GM18870 (cell line): ENCODE data around the gene JOSD2.

Experiments used
- ATAC-seq: cut with Tn5 transposase; IDR thresholded peaks from one replicate; pipeline ENCODE4 v1.9.1; 2021; ENCODE audit warnings: moderate library complexity; ENCODE audit not compliant: unreplicated experiment

Gene JOSD2

DNA sequence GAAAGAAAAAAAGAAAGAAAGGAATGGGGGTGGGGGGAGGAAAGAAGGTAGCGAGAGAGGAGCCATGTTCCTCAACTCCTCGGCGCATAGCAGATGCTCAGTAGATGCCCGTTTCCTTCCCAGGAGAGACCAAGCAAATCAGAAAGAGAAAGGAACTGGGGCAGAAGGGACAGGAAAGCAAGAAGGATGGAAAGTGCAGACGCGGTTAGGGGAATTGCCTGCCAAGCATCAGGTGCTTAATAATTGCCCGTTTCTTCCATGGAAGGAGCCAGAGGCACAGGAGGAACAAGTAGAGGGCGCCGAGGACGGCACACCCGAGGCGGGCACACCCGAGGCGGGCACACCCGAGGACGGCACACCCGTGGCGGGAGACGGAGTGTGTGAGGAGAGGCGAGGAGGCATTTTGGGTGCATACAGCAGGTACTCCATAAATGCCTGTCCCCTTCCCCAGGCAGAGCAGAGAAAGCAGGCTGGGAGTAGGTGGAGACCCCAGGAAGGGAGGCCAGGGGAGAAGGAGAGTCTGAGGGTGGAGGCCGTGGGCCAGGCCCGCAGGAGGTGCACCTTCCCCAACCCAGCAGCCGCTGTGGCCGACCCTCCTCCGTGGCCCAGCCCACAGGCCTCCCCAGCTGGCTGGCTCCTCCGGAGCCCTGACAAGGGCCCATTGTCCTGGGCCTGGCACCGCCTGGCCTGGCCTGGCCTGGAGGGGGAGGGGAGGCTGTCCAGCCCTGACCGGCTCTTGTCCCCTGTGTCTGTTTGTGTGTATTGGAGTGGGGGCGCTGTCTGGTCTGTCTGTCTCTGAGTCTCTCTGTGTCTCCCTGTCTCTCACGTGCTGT, 14.6 kb downstream of the JOSD2 start:
- no peak for ATAC-seq

DNA sequence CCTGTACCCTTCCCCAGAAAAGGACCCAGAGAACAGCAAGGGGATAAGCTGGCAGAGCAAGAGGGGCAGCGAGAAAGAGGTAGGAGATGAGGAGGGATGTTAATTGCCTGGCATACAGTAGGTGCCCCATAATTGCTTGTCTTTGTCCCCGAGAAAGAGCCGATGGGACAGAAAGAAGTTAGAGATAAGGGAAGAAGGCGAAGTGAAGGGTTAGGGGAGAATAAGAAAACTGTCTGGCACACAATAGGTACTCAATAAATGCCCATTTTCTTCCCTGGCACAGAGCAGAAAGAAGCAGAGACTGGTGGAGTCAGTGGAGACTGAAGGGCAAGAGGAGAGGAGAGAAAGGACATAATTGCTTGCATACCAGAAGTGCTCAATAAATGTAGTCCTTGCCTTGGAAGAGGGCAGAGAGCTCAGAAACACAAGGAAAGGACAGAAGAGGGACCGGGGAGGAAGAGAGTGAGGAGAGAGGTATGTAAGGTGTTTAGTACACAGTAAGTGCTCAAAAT, 15.9 kb downstream of the JOSD2 start:
- ATAC-seq, result no peak

DNA sequence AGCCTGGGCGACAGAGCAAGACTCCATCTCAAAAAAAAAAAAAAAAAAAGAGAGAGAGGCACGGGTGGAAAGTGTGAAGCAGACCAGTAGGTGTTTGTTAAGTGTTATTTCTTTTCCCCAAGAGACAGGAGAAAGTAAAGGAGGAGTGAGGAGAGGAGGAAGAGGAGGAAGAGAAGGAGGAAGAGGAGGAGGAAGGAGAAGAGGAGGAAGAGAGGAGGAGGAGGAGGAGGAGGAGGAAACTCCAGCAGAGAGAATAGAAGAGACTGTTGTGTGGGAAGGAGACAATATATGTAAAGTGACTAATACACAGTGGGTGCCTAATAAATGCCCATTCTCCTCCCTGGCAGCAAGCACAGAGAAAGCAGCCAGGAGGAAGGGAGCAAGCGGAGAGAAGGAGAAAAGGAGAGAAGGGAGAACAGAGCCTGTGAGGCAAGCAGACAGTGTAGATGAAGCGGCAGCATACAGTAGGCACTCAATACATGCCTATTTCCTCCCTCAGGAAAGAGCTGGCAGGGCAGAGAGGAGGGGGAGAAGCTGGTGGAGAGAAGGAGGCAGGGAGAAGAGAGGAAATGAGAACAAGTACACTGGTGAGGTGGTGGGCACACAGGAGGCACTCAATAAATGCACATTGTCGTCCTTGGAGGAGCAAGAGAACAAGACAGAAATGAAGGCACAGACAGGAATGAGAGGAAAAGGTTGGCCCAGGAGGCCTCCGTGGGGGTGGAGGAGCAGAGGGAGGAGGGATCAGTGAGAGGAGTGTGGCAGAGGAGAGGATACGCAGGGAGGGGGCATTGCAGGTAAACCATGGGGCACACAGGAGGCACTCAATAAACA, 16.6 kb downstream of the JOSD2 start:
- no peak for ATAC-seq

DNA sequence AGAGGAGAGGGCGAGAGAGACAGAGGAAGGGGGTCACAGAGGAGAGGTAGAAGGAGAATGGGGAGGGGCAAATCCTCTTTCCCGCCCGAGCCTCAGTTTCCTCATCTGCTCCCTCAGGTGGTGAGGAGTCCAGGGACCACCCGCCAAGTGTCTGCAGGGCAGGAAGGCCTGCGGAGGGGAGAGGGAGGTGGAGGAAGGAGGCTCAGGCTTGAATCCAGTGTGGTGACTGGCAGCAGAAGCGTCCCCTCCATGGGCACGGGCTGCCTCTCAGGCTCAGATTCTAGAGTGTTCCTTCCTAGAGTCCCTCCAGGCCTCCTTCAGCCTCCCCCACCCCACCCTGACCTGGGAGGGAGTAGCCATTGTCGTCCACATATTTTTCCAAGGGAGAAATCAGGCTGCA, 17.8 kb downstream of the JOSD2 start:
- ATAC-seq, result no peak

DNA sequence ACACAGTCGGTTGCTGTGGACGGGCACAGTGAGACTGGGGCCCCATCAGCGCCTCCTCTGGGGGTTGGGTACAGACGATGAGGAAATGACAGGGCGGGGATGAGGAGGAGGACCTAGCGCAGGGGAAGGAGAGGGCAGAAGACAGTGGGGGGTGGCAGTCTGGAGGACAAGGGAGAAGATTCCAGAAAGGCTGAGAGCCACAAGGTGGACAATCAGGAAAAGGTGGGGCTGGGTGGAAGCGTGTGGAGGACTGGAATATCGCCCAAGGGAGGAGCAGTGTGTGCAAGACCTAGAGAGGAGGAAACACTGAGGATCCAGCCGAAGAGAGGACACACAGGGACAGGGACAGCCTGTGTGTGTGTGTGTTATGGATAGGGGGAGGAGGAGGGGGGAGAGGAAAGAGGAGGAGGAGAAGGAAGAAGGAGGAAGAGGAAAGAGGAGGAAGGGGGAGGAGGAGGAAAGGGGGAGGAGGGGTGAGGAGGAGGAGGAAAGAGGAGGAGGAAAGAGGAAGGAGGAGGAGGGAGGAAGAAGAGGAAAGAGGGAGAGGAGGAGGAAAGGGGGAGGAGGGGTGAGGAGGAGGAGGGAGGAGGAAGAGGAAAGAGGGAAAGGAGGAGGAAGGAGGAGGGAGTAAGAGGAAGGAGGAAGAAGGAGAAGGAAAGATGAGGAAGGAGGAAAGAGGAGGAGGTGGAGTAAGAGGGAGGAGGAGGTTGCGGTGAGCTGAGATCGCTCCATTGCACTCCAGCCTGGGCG, 18.5 kb downstream of the JOSD2 start:
- no peak for ATAC-seq

DNA sequence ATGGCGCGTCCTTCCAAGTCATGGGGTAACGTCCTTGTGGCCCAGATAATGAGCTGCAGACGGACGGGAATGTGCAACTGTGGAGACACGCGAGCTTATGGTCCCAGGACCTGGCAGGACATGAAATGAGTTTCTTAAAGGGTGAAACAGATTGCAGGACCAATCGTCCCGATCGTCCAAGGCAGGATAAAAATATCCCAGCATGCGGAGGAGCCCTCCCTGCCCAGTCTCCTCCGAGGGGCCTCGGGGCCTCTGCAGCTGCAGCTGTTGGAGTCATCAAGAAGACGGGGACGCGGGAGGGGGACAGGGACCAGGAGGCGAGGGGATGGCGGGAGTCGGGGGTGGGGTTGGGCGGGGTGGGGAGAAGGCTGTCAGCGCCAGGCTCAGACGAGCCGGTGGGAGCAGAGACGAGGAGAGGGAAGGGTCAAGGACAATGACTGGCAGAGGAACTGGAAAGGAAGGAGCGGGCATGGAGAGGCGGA, 20.0 kb downstream of the JOSD2 start:
- ATAC-seq, result no peak

DNA sequence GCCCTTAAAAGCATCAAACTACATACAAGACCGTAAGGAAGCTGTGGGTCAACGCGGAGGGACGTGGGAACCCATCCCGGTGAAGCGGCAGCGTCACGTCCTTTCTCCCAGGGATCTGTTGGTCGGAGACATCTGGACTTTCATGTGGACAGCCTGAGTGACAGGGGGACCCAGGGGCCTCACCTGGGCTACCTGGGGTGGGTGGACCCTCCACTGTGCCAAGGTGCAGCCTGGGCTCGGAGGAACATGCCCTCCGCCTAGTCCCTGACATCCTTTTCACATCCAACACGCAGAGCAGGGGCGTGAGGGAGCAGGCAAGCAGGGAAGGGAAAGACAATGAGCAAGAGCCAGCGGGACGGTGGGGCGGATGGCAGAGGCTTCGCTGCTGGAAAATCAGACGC, 20.6 kb downstream of the JOSD2 start:
- no peak for ATAC-seq

DNA sequence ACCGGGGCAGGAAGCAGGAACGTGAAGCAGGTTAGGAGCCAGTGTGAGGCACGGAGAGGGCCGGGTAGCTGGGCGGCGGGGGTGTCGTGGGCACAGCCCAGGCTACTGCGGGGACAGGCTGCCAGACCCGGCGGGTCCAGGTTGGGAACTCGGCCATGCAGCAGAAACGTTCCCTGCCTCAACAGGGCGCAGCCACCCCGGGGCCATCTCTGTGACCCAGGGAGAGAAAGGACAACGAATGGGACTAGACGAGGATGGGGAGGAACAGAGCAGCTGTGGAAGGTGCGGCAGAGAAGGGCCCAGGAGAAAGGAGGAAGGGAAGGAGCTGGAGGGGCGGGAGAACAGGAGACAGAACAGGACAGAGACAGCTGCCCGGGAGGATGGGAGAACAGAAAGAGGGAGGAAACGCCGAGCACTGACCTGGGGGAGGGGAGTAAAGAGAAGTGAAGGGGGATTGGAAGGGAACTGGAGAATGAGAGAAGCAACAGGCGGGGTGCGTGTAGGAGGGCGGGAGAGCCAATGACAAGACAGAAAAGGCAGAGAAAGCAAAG, 21.5 kb downstream of the JOSD2 start:
- ATAC-seq, result no peak

DNA sequence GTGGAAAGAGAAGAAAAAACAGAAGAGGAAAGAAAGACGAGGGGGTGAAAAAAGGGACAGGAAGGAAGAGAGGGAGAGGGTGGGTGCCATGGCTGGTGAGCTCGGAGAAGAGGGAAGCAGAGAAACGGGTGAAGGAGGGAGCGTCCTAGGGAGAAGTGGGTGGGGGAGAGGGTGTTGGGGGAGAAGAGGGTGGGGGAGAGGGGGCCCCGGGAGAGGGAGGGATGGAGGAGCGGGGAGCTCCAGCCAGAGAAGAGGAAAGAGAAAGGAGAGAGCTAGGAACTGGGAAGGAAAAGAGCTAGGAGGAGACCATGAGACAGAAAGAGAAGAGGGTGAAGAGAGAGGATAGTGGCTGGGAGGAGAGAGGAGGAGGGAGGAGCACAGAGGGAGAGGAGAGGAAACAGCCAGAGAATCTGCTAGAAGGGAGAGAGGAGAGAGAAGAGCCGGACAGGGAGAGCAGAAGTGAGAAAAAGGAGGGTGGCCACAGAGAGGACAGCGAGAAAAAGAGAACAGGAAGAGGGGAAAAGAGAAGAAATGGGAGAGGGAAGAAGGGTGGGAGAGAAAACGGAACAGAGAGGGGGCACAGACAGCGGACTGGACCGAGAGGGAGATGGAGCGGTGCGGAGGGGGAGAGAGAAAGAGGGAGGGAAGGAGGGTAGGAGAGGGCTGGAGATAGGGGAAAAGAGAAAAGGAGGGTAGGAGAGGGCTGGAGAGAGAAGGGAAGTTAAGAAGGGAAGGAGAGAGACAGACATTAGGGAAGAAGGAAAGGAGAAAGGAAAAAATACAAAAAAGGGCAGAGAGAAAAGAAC, 22.4 kb downstream of the JOSD2 start:
- ATAC-seq, result no peak

DNA sequence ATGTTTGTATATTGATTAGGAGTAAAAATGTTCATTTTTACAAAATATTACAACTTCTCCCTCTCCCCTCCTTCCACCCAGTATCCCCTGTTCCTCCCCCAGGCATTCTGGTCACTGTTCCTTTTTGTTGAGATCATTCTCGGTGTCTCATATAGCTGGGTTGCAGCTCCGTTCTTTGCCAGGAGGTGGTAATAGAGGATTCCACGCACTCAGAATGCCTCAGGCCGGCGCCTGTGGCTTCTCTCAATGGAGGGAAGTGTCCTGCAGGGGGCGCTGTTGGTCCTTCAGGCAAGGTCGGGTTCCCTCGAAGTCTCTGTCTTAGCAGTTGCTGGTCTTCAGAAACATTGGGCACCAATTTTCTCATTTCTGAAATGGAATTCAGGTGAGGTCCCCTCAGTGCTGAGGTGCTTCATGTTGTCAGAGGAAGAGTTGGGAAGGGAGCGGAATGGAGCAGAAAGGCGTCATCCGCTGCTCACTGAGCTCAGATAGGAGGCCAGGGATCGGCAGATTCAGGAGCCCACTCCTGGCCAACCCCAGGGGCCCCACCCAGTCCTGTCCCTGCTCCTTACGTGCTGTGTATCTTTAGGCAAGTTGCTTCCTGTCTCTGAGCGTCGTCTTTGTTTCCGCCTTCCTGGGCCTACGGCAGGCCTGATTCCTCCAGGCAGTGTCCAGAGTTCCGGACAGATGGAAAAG, 24.0 kb downstream of the JOSD2 start:
- no peak for ATAC-seq

DNA sequence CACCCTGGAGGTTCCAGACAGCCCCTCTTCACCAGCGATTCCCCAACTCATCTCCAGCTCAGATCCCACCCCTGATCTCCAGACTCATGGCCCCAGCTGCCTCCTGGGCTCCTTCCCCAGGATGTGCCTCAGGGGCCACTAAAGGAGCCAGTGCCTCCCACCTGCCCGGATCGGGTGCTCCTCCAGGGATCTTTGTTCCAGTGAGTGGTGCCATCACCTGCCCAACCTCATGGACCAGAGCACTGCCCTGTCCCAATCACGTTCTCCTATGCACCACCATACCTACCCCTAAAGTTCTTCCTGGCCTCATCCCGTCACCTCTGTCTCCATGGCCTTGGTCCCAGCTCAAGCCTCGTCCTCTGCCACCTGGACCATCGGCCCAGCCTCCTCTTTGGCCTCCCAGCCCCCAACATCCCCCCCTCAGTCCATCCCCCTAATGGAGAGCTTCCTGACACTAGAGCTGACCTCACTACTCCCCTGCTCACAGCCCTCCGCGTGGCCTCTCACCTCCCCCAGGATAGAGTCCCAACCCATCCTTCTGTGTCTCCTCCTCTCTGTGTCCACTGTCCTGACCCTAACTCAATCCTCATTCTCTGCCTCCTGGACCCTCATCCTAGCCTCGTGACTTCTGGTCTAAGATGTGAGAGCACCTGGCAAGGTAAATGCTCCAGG, 25.6 kb downstream of the JOSD2 start:
- no peak for ATAC-seq

DNA sequence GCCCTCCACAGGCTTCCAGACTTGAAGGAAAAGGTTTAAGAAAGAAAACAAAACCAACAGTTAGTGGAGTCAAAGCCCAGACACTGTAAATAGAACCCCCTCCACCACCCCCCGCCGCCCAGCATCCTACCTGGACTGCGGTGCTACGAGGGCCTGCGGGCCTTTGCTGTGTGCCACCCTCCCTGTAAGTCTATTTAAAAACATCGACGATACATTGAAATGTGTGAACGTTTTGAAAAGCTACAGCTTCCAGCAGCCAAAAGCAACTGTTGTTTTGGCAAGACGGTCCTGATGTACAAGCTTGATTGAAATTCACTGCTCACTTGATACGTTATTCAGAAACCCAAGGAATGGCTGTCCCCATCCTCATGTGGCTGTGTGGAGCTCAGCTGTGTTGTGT, 28.1 kb downstream of the JOSD2 start:
- no peak for ATAC-seq

DNA sequence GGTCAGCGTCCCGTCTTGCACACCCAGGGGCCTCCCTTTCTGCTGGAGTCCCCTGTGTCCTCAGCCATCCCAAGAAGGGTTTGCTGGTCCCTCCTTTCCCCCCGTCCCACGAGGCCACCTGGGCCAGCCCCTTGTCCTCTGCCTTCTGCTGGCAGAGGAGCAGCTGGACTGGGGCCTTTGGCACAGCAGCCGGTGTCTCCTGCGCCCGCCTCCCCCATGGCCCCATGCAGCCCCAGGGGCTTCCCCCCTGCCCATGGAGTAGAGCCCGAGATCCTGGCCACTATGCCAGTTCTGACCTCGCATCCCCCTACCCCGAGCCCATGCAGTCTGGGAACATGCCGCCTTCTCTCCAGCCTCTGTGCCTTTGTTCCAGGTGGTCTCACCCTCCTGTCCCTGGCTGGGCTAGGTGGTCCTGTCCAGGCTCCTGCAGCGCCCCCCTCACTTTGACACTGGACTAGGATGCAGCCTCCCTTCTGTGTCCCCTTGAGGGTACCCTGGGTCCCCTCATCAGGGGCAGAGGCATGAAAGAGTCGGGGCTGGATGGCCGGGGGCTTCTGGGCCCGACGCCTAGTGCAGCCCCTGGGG, 28.6 kb downstream of the JOSD2 start:
- ATAC-seq, result no peak

DNA sequence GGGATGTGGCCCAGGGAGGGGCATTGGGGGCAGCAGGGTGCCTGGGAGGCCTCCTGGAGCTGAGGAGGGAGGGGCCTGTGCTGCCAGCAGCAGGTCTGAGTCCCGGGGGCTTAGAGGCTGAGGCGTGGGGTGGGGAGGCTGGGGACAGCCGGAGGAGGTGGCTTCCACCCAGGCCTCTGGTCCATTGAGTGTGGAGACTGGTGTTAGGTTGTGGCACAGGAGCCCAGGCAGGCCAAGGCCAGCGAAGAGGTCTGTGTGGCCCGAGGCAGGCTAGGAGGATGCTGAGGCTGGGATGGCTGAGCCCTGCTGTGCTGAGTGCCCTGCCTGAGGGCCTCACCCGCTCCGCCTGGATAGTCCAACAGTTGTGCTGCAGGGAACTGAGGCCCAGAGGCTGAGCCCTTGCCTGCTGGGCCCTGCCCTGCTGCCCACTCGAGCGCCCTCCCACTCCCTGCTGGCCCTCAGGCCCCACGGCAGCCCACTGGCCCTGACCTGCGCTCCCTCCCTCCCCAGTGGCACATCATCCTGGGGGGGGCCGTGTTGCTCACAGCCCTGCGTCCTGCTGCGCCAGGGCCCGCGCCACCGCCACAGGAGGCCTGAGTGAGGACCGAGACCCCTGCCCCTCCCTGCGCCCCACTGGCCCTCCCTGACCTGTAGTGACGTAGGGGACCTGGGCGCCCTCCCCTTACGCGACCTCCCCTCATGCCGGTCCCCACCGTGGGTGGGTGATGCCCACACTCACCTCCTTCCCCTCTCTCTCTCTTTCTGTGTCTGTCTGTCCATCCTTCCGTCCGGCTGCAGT, 29.4 kb downstream of the JOSD2 start:
- no peak for ATAC-seq

DNA sequence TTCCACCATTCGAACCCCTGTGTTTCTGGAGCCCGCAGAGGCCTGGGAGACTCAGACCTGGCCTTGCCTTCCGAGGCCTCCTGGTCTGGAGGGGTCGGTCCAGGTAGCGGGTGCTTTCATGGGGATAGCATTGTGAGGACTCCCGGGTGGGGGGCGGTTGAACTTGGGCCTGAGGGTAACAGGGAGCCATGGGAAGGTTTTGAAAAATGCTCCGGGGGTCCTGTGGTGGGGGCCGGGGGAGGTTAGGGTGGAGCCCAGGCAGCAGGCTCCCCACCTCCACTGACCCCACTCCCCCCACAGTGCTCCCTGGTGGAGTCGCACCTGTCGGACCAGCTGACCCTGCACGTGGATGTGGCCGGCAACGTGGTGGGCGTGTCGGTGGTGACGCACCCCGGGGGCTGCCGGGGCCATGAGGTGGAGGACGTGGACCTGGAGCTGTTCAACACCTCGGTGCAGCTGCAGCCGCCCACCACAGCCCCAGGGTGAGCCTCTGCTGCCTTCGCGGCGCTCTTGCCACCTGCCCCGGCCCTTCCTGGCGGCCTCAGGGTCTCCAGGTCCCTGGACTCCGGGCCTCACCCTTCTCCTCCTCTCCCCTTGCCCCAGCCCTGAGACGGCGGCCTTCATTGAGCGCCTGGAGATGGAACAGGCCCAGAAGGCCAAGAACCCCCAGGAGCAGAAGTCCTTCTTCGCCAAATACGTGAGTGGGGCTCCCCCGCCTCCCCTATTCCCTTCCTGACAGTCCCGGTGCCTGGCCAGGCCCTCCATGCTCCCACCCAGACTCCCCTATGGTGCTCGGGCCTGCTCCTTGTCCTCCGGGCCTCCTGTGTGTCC, 30.5 kb downstream of the JOSD2 start:
- no peak for ATAC-seq

DNA sequence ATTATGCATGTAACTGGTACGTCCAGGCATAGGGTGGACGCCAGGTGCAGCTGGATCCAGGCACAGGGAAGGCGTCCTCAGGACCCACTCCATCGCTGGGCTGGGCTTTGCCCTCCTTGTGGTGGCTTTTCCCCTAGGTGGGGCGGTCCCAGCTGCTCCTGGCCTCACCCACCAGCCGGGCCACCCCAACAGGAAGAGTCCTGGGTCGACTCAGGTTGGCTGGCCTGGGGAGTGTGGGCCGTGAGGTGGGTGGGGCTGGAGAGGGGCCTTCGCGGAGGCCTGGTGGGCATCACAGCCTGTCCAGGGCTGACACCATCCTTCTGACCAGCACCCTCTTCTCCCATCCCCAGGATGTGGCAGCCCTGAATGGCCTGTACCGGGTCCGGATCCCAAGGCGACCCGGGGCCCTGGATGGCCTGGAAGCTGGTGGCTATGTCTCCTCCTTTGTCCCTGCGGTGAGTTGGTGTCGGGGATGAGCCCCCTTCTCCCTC, 31.2 kb downstream of the JOSD2 start:
- ATAC-seq, result no peak
